GM13976 (cell line): ENCODE measurements around the gene LGALS13.

Experiments
- DNase-seq: peaks from one replicate; pipeline ENCODE4 v3.0.0; 2012; ENCODE audit warnings: low spot score
- CTCF ChIP-seq: IDR thresholded peaks from 2 replicates; pipeline ENCODE4 v1.5.1; 2012; ENCODE audit warnings: borderline replicate concordance, mild to moderate bottlenecking; ENCODE audit not compliant: insufficient read depth; ENCODE audit errors: extremely low read depth, missing control alignments, control extremely low read depth
- in situ Hi-C: fragments of 300-500 bp; cut with MboI; formaldehyde crosslinking; loops from one replicate; pipeline ENCODE4 v1.12.0; 2022; ENCODE audit warnings: low sequenced_read_pairs, mixed read lengths, inconsistent platforms; ENCODE audit not compliant: unreplicated experiment

Gene LGALS13

GRCh38 chr19:39563408-39563807, 38.9 kb upstream of the LGALS13 start:
- TF ChIP-seq CTCF = no peak
- in situ Hi-C loops = no loop called here
- no peak for DNase-seq

GRCh38 chr19:39566064-39566463, 36.3 kb upstream of the LGALS13 start:
- no peak for TF ChIP-seq CTCF
- in situ Hi-C loops = no loop called here
- DNase-seq = no peak

- TF ChIP-seq CTCF = no peak
- DNase-seq = no peak
- in situ Hi-C loops = no loop called here
Measured at GRCh38 chr19:39568604-39569003, 33.7 kb upstream of the LGALS13 start.

GRCh38 chr19:39582442-39582841, 19.9 kb upstream of the LGALS13 start:
- in situ Hi-C loops = no loop called here
- no peak for DNase-seq
- no peak for TF ChIP-seq CTCF

- no peak for DNase-seq
- in situ Hi-C loops = no loop called here
- TF ChIP-seq CTCF = no peak
Measured at GRCh38 chr19:39582891-39583625, 19.3 kb upstream of the LGALS13 start.

- in situ Hi-C loops = no loop called here
- TF ChIP-seq CTCF = no peak
- DNase-seq = no peak
Measured at GRCh38 chr19:39587496-39587895, 14.8 kb upstream of the LGALS13 start.
